Stimulated activated CD4-positive, alpha-beta T cell treated with anti-CD3 and anti-CD28 coated beads, Interleukin-1b, Interleukin-23, amount 100 ng/mL, for 4 hours (primary cell): ENCODE data around the gene VPS4A.
A peak's percentile ranks its signal among the peaks of the same experiment; 100 is the strongest.

Source experiments
- DNase-seq, 2 donors: peaks; one replicate each; pipeline ENCODE4 v3.0.0-alpha.2; 2020; ENCODE audit warnings: low read depth in 2 of 2

The VPS4A gene

DNA sequence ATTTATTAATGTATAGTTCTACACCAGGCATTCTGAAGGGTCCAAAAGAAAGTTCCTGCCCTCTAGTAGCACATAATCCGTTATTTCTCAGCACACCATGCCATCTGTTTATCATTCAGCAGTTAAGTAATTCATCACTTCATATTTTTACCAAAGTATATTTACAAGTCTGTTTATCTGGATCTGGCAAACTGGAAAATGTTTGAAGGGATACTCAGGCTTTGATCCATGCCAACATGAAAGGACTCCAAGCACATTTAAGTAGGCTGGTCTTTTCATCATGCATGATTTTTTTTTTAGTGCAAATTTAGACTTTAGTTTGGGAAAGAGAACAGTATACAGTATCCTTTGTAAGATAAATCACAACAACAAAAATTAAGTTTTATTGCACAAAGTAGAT, 4.1 kb upstream of the VPS4A start:
- no peak for DNase-seq

- DNase-seq = no peak
These were observed 3.3 kb upstream of the VPS4A start for GRCh38 chr16:69307856-69308255.

DNA sequence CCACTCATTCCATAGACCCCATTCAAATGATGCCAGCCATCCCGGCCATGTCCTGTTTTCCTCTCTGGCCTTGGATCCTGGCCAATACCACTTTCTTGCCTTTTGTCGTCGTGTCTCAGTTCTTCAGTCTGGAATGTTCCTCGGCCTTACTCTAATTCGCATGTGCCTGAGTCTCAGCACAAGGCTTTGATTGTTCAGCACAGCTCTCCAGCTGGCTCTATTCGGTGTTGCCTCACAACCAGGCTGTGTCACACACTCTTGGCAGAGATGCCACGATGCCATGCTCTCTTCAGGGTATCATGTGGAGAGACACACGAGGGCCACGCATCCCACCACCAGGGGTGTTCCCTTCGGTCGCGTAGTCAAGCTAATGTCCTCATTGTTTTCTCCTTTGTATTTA, 1.8 kb upstream of the VPS4A start:
- DNase-seq = no peak

DNA sequence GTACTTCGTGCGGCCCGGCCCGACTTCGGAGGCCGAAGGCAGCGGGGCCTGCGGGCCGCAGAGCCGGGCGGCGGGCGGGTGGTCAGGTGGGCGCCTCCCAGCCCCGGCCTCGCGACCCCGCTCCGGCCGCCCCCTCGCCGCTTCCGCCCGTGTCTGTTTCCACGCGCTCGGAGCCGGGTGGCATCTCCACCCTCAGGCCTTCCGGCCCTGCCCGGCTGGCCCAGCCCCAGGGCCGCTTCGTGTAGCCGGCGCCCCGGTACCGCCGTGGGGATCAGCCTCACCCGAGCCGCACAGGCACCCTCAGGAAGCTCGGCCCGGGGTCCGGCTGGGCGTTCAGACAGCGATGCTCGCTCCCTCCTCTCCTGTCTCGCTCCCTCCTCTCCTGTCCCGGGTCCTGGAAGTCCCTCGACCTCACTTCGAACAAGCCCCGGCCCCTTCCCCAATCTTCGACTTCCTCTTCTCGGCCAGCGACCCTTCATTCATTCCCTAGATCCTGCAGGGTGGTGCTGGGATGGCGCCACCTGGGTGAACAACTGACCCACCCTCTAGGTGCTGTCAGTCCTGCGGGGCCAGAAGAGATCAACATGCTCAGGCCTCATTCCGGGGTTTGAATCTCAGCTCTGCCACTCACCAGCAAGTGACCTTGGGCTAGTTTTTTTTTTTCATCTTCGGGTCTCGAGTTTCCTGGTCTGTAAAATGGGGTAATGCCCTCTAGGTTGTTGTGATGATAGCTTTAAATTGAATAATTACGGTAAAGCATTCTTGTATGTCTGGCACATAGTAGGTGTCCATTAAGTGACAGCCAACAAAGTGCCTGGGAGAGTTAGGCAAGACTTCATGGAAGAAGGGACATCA, 610 bp downstream of the VPS4A start:
- DNase-seq = peak in 1 of 2 donors; percentile 32

- DNase-seq = no peak
These were observed 2.3 kb downstream of the VPS4A start for GRCh38 chr16:69313469-69313868.

- DNase-seq = no peak
These were observed 3.4 kb downstream of the VPS4A start for GRCh38 chr16:69314534-69314933.

- no peak for DNase-seq
These were observed 4.5 kb downstream of the VPS4A start for GRCh38 chr16:69315486-69316311.

- DNase-seq = no peak
These were observed 5.5 kb downstream of the VPS4A start for GRCh38 chr16:69316595-69317034.

- DNase-seq = no peak
These were observed 7.2 kb downstream of the VPS4A start for GRCh38 chr16:69318177-69318910.

DNA sequence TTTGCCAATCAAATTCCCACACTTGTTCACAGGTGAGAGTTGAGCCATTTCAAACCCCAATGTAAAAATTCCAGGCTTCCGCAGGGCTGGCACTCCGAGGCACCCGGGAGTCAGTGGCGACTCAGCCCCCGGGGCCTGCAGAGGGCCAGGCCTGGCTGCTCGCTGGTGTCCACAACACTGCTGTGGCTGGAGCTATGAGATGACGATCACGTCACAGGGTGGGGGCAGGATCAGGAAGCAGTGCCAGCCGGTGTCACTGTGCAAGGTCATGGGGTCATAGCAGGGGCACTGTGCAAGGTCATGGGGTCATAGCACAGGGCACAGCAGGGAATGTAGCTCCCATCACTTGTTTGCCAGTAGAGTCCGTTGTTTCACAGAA, 7.8 kb downstream of the VPS4A start:
- no peak for DNase-seq

DNA sequence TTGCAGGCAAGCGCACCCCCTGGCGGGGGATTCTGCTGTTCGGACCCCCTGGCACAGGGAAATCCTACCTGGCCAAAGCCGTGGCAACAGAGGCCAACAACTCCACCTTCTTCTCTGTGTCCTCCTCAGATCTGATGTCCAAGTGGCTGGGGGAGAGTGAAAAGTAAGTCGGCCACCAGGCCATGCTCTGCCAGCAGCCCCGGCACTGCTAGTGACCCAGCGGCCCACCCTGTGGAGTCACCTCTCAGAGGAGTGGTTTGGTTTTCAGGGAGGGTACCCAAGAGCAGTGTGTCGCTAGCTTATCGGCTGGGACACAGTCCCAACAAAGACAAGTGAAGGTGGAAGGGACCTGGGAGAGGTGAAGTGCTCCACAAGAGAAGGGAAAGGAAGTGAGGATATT, 8.2 kb downstream of the VPS4A start:
- no peak for DNase-seq

- DNase-seq = no peak
These were observed 8.9 kb downstream of the VPS4A start for GRCh38 chr16:69319826-69320739.

DNA sequence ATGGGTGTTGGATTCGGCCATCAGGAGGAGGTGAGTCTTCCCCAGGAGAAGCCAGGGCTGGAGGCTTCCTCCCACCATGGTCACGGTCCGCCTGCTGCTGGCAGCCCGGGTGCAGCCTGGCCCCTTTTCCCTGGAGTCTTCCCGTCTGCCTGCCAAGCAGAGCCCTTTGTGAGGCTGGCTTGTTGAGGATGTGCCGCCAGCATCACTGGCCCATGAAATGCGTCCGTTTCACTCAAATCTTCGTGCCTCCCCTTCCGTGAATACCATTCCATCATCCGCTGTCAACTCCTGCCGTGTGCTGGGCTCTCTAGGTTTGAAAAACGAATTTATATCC, 9.6 kb downstream of the VPS4A start:
- DNase-seq = no peak

DNA sequence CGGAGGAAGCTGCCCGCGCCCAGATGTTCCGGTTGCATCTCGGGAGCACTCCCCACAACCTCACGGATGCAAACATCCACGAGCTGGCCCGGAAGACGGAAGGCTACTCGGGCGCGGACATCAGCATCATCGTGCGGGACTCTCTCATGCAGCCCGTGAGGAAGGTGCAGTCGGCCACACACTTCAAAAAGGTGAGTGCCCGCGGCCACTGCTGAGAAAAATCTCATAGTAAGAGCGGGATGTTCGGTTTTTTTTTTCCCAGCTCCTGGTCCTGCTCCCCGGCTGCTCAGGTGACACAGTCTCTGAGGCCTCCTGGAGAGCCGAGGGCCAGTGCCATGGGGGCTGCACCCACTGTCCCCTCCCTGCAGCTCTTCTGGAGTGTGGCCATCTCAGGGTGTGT, 9.9 kb downstream of the VPS4A start:
- no peak for DNase-seq

GRCh38 chr16:69322343-69322742, 11.2 kb downstream of the VPS4A start:
- no peak for DNase-seq

DNA sequence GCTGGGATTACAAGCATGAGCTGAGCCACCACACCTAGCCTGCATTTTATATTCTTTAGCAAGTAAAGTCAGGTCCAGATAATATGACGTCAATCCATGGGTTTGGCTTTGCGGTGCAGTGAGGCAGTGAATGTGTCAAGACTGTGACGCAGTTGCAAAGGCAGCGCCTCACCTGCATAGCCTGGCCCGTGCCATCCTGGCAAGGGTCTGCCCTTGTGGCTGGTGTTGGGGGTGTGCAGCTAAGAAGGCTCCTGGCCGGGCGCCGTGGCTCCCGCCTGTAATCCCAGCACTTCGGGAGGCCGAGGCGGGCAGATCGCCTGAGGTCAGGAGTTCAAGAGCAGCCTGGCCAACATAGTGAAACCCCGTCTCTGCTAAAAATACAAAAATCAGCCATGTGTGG, 12.3 kb downstream of the VPS4A start:
- no peak for DNase-seq

GRCh38 chr16:69324013-69324531, 12.9 kb downstream of the VPS4A start:
- DNase-seq = no peak

DNA sequence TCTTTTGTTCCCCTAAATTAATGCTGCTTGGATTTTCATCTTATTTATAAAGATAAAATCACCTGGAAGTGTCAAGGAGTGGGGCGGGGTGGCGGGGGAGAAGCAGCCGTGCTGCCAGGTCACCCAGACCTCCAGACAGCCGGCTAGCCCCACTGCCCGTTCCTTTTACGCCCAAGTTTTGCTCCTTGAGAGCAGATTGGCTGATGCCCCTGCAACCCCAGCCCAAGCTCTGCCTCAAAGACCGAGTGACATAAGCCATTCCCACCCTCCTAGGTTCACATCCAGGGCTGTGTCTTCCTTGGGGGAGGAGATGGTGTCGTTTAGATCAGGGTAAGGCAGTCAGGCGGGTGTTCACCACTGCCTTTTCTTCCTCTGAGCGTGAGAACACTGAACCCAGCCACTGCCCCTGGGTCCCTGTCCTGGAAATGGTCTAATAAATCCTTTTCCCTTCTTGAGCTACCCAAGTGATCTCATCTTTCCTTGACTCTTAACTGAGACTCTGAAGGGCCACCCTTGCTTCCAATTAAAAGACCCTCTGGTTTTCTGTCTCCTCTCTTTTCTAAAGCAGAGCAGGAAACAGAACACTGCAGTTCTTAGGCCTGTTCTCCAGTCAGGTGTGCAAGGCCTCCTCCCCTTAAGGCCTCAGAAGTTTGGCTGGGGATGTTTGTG, 13.6 kb downstream of the VPS4A start:
- DNase-seq = no peak

- no peak for DNase-seq
These were observed 14.6 kb downstream of the VPS4A start for GRCh38 chr16:69325784-69326171.

DNA sequence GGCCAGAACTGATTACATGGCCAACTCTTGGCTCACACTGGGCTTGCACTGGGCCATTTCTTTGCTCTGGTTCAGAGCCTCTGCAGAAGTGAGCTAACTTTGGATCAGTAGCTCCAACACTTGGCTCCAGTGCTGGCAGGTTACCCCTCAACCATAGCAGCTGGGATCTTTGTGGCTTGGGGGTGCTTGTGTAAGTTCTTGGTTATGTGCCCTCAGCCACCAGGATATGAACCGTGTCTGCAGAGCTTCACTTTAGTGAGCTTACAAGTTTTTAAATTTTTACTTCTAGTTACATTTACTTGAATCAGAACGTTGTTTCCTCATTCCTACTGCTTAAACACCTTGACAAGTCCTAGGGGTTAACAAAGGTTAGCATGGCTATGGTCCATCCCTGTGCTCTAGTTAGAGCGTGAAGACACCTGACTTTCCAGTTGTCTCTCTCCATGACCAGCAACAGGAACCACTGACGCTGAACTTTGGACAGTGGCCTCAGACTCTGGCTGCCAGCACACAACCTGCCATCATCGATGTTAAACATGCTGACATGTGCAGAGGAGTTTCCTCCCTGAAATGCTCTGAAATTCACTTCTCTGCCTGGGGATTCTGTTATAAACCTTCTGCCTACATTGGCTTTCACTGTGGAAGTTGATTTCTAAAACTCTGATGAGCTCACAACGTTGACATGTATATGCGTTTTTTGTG, 15.2 kb downstream of the VPS4A start:
- DNase-seq = no peak
